HUES48 (cell line): Measurements from ENCODE around the gene DNAAF5.

ENCODE experiments used
- H3K27ac ChIP-seq: one replicate; pipeline ENCODE4 v1.7.0; 2013; ENCODE audit warnings: low read depth, low read length, inconsistent platforms
- H3K27me3 ChIP-seq: 2 replicates; pipeline ENCODE4 v1.6.1; 2013; ENCODE audit warnings: mild to moderate bottlenecking, low read length; ENCODE audit not compliant: control insufficient read depth, insufficient read depth
- H3K36me3 ChIP-seq: 2 replicates; pipeline ENCODE4 v1.6.1; 2013; ENCODE audit warnings: low read length; ENCODE audit not compliant: control insufficient read depth, insufficient read depth
- H3K4me1 ChIP-seq: 2 replicates; pipeline ENCODE4 v1.6.1; 2013; ENCODE audit warnings: mild to moderate bottlenecking, low read length; ENCODE audit not compliant: control insufficient read depth, insufficient read depth
- H3K4me3 ChIP-seq: 2 replicates; pipeline ENCODE4 v1.5.1; 2013; ENCODE audit warnings: mild to moderate bottlenecking, low read depth, low read length
- H3K9ac ChIP-seq: 2 replicates; pipeline ENCODE4 v1.6.1; 2013; ENCODE audit warnings: mild to moderate bottlenecking, low read depth, low read length, moderate library complexity
- H3K9me3 ChIP-seq: 2 replicates; pipeline ENCODE4 v1.6.1; 2013; ENCODE audit warnings: low read length; ENCODE audit not compliant: control insufficient read depth, insufficient read depth

DNAAF5 gene

GRCh38 chr7:730501-731439 lies 4.3 kb downstream of the DNAAF5 start:
- Histone ChIP-seq H3K27me3 (no peaks in the 10 kb centered on the region), H3K27ac (no peak overlapping the region), H3K4me3 (no peak overlapping the region), H3K4me1 (peaks cover 9% of the 10 kb centered on the region; the same call in 1 of the 2 replicates), H3K9me3 (peaks cover 10% of the 10 kb centered on the region; the same call in 1 of the 2 replicates), H3K36me3 (peaks cover 52% of the 10 kb centered on the region), H3K9ac (no peak overlapping the region)

GRCh38 chr7:731440-732085 lies 5.1 kb downstream of the DNAAF5 start:
- Histone ChIP-seq H3K4me1 (0 out of 2 replicates have a peak, but pooled peaks cover 9% of the 10 kb centered on the region), H3K27ac (peak overlapping the region; percentile 52), H3K9me3 (peaks cover 10% of the 10 kb centered on the region; the same call in 1 of the 2 replicates), H3K36me3 (peaks cover 52% of the 10 kb centered on the region), H3K4me3 (no peak overlapping the region), H3K9ac (no peak overlapping the region), H3K27me3 (no peaks in the 10 kb centered on the region)

GRCh38 chr7:732094-732541 lies 5.6 kb downstream of the DNAAF5 start:
- Histone ChIP-seq H3K27me3 (no peaks in the 10 kb centered on the region), H3K36me3 (peaks cover 52% of the 10 kb centered on the region), H3K4me1 (0 out of 2 replicates have a peak, but pooled peaks cover 9% of the 10 kb centered on the region), H3K4me3 (no peak overlapping the region), H3K9me3 (peaks cover 10% of the 10 kb centered on the region; the same call in 1 of the 2 replicates), H3K9ac (no peak overlapping the region), H3K27ac (peak overlapping the region; percentile 52)

- no peak overlapping the region for H3K27ac ChIP-seq
- peaks cover 10% of the 10 kb centered on the region; the same call in 1 of the 2 replicates for H3K9me3 ChIP-seq
- H3K36me3 ChIP-seq, result peaks cover 55% of the 10 kb centered on the region
- no peak overlapping the region for H3K4me3 ChIP-seq
- H3K4me1 ChIP-seq, result 0 out of 2 replicates have a peak, but pooled peaks cover 9% of the 10 kb centered on the region
- H3K27me3 ChIP-seq, result no peaks in the 10 kb centered on the region
- no peak overlapping the region for H3K9ac ChIP-seq
Observed at GRCh38 chr7:732556-732955, 6.1 kb downstream of the DNAAF5 start.

GRCh38 chr7:734214-734613 lies 7.7 kb downstream of the DNAAF5 start:
- H3K36me3 ChIP-seq, result peaks cover 56% of the 10 kb centered on the region

GRCh38 chr7:734808-735207 lies 8.3 kb downstream of the DNAAF5 start:
- H3K27me3 ChIP-seq, result no peaks in the 10 kb centered on the region
- H3K9ac ChIP-seq, result no peak overlapping the region
- peaks cover 10% of the 10 kb centered on the region; the same call in 1 of the 2 replicates for H3K9me3 ChIP-seq
- no peak overlapping the region for H3K4me3 ChIP-seq
- H3K36me3 ChIP-seq, result peaks cover 51% of the 10 kb centered on the region
- no peak overlapping the region for H3K27ac ChIP-seq
- no peaks in the 10 kb centered on the region for H3K4me1 ChIP-seq

More at GRCh38 chr7:734214-734613, 7.7 kb downstream of the DNAAF5 start:
- Histone ChIP-seq H3K4me1 (no peaks in the 10 kb centered on the region), H3K27ac (no peak overlapping the region), H3K9ac (no peak overlapping the region), H3K4me3 (no peak overlapping the region), H3K9me3 (peaks cover 10% of the 10 kb centered on the region; the same call in 1 of the 2 replicates), H3K27me3 (no peaks in the 10 kb centered on the region)

GRCh38 chr7:738241-738640 lies 11.7 kb downstream of the DNAAF5 start:
- Histone ChIP-seq H3K9me3 (peaks cover 10% of the 10 kb centered on the region; the same call in 1 of the 2 replicates), H3K36me3 (peaks cover 52% of the 10 kb centered on the region), H3K4me3 (no peak overlapping the region), H3K27ac (no peak overlapping the region), H3K9ac (no peak overlapping the region), H3K27me3 (no peaks in the 10 kb centered on the region), H3K4me1 (no peaks in the 10 kb centered on the region)

GRCh38 chr7:738723-739454 lies 12.4 kb downstream of the DNAAF5 start:
- no peak overlapping the region for H3K27ac ChIP-seq
- no peak overlapping the region for H3K4me3 ChIP-seq
- no peaks in the 10 kb centered on the region for H3K4me1 ChIP-seq
- no peak overlapping the region for H3K9ac ChIP-seq
- H3K27me3 ChIP-seq, result no peaks in the 10 kb centered on the region
- peaks cover 10% of the 10 kb centered on the region; the same call in 1 of the 2 replicates for H3K9me3 ChIP-seq
- peaks cover 52% of the 10 kb centered on the region for H3K36me3 ChIP-seq

GRCh38 chr7:739455-739982 lies 13.0 kb downstream of the DNAAF5 start:
- Histone ChIP-seq H3K9me3 (peaks cover 10% of the 10 kb centered on the region; the same call in 1 of the 2 replicates), H3K36me3 (peaks cover 46% of the 10 kb centered on the region), H3K27me3 (no peaks in the 10 kb centered on the region), H3K4me3 (no peak overlapping the region), H3K9ac (no peak overlapping the region), H3K27ac (no peak overlapping the region), H3K4me1 (no peaks in the 10 kb centered on the region)
